Mesendoderm (in vitro differentiated cells): Measurements from ENCODE around the gene DNMT3B.

Experiments used
- DNase-seq: peaks from one replicate; pipeline ENCODE4 v3.0.0; 2013
- H2AK5ac ChIP-seq: 2 replicates; pipeline ENCODE4 v1.6.1; 2013; ENCODE audit warnings: low read length, inconsistent platforms
- H2BK120ac ChIP-seq: 2 replicates; pipeline ENCODE4 v1.6.1; 2013; ENCODE audit warnings: low read depth, mild to moderate bottlenecking, low read length, moderate library complexity, mixed read lengths
- H2BK15ac ChIP-seq: replicated peaks from 2 replicates; pipeline ENCODE4 v1.6.1; 2013; ENCODE audit warnings: low read depth, mild to moderate bottlenecking, moderate library complexity
- H2BK5ac ChIP-seq: 2 replicates; pipeline ENCODE4 v1.6.1; 2013; ENCODE audit warnings: low read length, inconsistent platforms
- H3K18ac ChIP-seq: 2 replicates; pipeline ENCODE4 v1.6.1; 2013; ENCODE audit warnings: mild to moderate bottlenecking, low read length, mixed read lengths
- H3K23ac ChIP-seq: one replicate; pipeline ENCODE4 v1.6.1; 2013; ENCODE audit warnings: low read length
- H3K27ac ChIP-seq: 2 replicates; pipeline ENCODE4 v1.5.1; 2013; ENCODE audit warnings: low read depth, mild to moderate bottlenecking, inconsistent platforms, low read length, moderate library complexity
- H3K27me3 ChIP-seq: 2 replicates; pipeline ENCODE4 v1.6.1; 2013; ENCODE audit warnings: low read length, control low read depth, mild to moderate bottlenecking, inconsistent platforms; ENCODE audit not compliant: insufficient read depth, poor library complexity
- H3K36me3 ChIP-seq: 2 replicates; pipeline ENCODE4 v1.6.1; 2013; ENCODE audit warnings: low read length, inconsistent platforms; ENCODE audit not compliant: control insufficient read depth, insufficient read depth
- H3K4ac ChIP-seq: one replicate; pipeline ENCODE4 v1.6.1; 2013; ENCODE audit warnings: low read depth, mild to moderate bottlenecking, low read length, moderate library complexity
- H3K4me1 ChIP-seq: 2 replicates; pipeline ENCODE4 v1.6.1; 2013; ENCODE audit warnings: low read depth, low read length, inconsistent platforms; ENCODE audit not compliant: control insufficient read depth
- H3K4me2 ChIP-seq: 2 replicates; pipeline ENCODE4 v1.6.1; 2013; ENCODE audit warnings: low read length
- H3K4me3 ChIP-seq: 2 replicates; pipeline ENCODE4 v1.5.1; 2013; ENCODE audit warnings: mild to moderate bottlenecking, low read length
- H3K56ac ChIP-seq: one replicate; pipeline ENCODE4 v1.6.1; 2013; ENCODE audit warnings: low read length
- H3K79me1 ChIP-seq: 2 replicates; pipeline ENCODE4 v1.6.1; 2013; ENCODE audit warnings: low read length, inconsistent platforms
- H3K79me2 ChIP-seq: 2 replicates; pipeline ENCODE4 v1.6.1; 2013; ENCODE audit warnings: mild to moderate bottlenecking, low read length; ENCODE audit not compliant: control insufficient read depth, insufficient read depth
- H3K9ac ChIP-seq: 2 replicates; pipeline ENCODE4 v1.6.1; 2013; ENCODE audit warnings: low read length, inconsistent platforms
- H4K5ac ChIP-seq: one replicate; pipeline ENCODE4 v1.6.1; 2013; ENCODE audit warnings: low read length
- H4K8ac ChIP-seq: one replicate; pipeline ENCODE4 v1.6.1; 2013; ENCODE audit warnings: low read depth, mild to moderate bottlenecking, control low read depth, low read length, moderate library complexity
- WGBS: extraction: QIAGEN DNeasy Blood & Tissue Kit; methylation state at CpG from one replicate; pipeline ENCODE4 v1.1.7; 2013; ENCODE audit warnings: low lambda C conversion rate, missing lambda C conversion rate; ENCODE audit not compliant: insufficient coverage; ENCODE audit errors: extremely low coverage; 5-methylcytosine and 5-hydroxymethylcytosine counted together

DNMT3B gene

DNA sequence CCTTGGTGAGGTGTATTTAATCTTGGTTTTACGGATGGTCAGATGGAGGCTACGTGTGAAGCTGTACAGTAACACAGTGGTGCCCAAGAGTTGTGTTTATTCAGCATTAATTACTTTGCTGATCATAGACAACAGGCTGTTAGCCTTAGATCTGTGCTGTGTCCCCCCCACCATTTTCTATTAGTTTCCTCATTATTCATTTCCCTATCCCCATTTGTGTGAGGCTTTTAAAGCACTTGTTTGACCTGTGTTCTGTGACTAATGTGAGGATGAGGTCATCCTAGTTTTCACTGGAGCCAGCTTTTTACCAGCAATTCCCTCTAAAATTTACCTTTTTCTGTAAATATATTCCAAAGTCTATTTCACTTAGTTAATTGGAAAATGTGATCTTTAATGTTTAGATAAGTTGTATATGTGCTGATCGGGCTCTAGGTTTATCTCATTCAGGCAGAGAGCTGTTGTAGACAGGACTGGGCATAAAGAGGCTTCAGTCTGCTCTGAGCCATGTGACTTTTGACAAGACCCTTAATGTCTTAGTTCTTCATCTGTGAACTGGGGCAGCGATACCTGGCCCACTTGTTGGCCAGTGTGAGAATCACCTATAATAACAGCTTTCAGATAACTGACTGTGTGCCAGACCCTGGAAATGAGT lies 66.0 kb downstream of the DNMT3B start:
- Histone ChIP-seq H3K4ac (no peak overlapping the region), H3K4me1 (no peaks in the 10 kb centered on the region), H3K18ac (no peak overlapping the region), H3K9ac (no peak overlapping the region), H3K4me2 (no peak overlapping the region), H2BK5ac (no peak overlapping the region), H2BK15ac (no peak overlapping the region), H2AK5ac (no peak overlapping the region), H3K56ac (no peak overlapping the region), H3K27ac (no peak overlapping the region), H3K27me3 (no peaks in the 10 kb centered on the region), H3K36me3 (peaks cover 11% of the 10 kb centered on the region), H3K79me1 (peaks cover 23% of the 10 kb centered on the region), H4K8ac (no peak overlapping the region), H4K5ac (no peak overlapping the region), H3K79me2 (peaks cover 60% of the 10 kb centered on the region), H3K23ac (no peak overlapping the region), H3K4me3 (no peak overlapping the region), H2BK120ac (no peak overlapping the region)
- no peak for DNase-seq
- no CpG with 5 or more reads among the region's 4 CpGs for WGBS

DNA sequence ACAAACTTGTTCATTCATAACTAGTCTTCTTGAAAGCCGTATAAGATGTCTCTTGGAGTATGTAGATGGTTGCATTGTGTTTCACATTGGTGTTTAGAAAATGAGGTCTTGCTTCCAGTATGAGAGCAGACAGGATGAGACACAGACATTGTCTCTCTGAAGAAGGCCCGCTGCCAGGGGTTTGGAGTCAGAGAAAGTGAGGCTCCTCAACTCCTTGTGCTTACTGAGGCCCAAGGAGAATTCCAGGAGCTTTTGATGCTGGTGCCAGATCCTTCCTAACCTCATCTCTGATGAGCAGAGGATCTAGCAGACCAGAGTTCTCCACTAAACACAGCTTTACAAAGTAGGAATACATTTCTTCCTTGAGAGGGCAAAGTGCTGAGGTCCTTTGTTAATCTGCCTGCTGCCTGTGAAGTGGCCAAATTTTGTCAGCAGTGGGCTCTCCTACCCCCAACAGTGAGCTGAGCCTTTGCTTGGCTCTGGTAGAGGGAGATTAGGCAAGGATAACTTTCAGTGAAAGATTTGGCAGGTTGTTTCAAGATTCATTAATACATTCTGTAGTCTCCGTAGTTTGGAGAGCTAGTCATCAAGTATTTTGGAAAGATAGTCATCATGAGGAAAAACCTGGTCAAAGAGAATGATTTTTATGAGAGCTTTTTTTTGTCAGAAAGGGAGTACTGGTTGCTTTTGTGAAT lies 67.3 kb downstream of the DNMT3B start:
- no peak overlapping the region for H3K18ac ChIP-seq
- H2BK5ac ChIP-seq, result no peak overlapping the region
- peaks cover 49% of the 10 kb centered on the region for H3K79me2 ChIP-seq
- no peak overlapping the region for H3K4me3 ChIP-seq
- H3K27ac ChIP-seq, result no peak overlapping the region
- WGBS, result no CpG with 5 or more reads among the region's 3 CpGs
- H4K5ac ChIP-seq, result no peak overlapping the region
- no peak overlapping the region for H3K56ac ChIP-seq
- H2BK120ac ChIP-seq, result no peak overlapping the region
- no peak for DNase-seq
- H3K4me1 ChIP-seq, result no peaks in the 10 kb centered on the region
- no peaks in the 10 kb centered on the region for H3K27me3 ChIP-seq
- H2BK15ac ChIP-seq, result no peak overlapping the region
- no peak overlapping the region for H3K4ac ChIP-seq
- no peak overlapping the region for H3K9ac ChIP-seq
- no peak overlapping the region for H4K8ac ChIP-seq
- peaks cover 12% of the 10 kb centered on the region for H3K36me3 ChIP-seq
- no peak overlapping the region for H2AK5ac ChIP-seq
- H3K23ac ChIP-seq, result no peak overlapping the region
- H3K79me1 ChIP-seq, result peaks cover 19% of the 10 kb centered on the region
- H3K4me2 ChIP-seq, result no peak overlapping the region

GRCh38 chr20:32830437-32830836 lies 68.3 kb downstream of the DNMT3B start:
- H3K79me1 ChIP-seq, result peaks cover 20% of the 10 kb centered on the region
- H3K36me3 ChIP-seq, result peaks cover 12% of the 10 kb centered on the region

GRCh38 chr20:32831982-32832381 lies 69.8 kb downstream of the DNMT3B start:
- no peak overlapping the region for H3K9ac ChIP-seq
- H3K18ac ChIP-seq, result no peak overlapping the region
- no peak overlapping the region for H4K5ac ChIP-seq
- no peak overlapping the region for H4K8ac ChIP-seq
- no peak overlapping the region for H2BK5ac ChIP-seq
- no peak overlapping the region for H2BK15ac ChIP-seq
- no peaks in the 10 kb centered on the region for H3K27me3 ChIP-seq
- H3K4me3 ChIP-seq, result no peak overlapping the region
- no peak overlapping the region for H3K23ac ChIP-seq
- peaks cover 7% of the 10 kb centered on the region for H3K36me3 ChIP-seq
- H3K79me2 ChIP-seq, result peaks cover 36% of the 10 kb centered on the region
- H3K79me1 ChIP-seq, result peaks cover 20% of the 10 kb centered on the region
- no peak overlapping the region for H2AK5ac ChIP-seq
- H3K56ac ChIP-seq, result no peak overlapping the region
- no peak for DNase-seq
- H3K4ac ChIP-seq, result no peak overlapping the region
- H2BK120ac ChIP-seq, result no peak overlapping the region
- no peak overlapping the region for H3K27ac ChIP-seq
- no CpG with 5 or more reads among the region's 5 CpGs for WGBS
- no peak overlapping the region for H3K4me2 ChIP-seq
- H3K4me1 ChIP-seq, result no peaks in the 10 kb centered on the region

More at GRCh38 chr20:32830437-32830836, 68.3 kb downstream of the DNMT3B start:
- H3K79me2 ChIP-seq, result peaks cover 40% of the 10 kb centered on the region
- no CpG with 5 or more reads among the region's 3 CpGs for WGBS
- H3K9ac ChIP-seq, result no peak overlapping the region
- no peak overlapping the region for H2BK15ac ChIP-seq
- no peak overlapping the region for H2BK5ac ChIP-seq
- no peak overlapping the region for H3K4ac ChIP-seq
- no peaks in the 10 kb centered on the region for H3K27me3 ChIP-seq
- H3K27ac ChIP-seq, result no peak overlapping the region
- H2AK5ac ChIP-seq, result no peak overlapping the region
- H3K56ac ChIP-seq, result no peak overlapping the region
- no peak overlapping the region for H4K5ac ChIP-seq
- H3K4me2 ChIP-seq, result no peak overlapping the region
- no peaks in the 10 kb centered on the region for H3K4me1 ChIP-seq
- no peak overlapping the region for H4K8ac ChIP-seq
- H2BK120ac ChIP-seq, result no peak overlapping the region
- no peak for DNase-seq
- no peak overlapping the region for H3K18ac ChIP-seq
- no peak overlapping the region for H3K23ac ChIP-seq
- no peak overlapping the region for H3K4me3 ChIP-seq

DNA sequence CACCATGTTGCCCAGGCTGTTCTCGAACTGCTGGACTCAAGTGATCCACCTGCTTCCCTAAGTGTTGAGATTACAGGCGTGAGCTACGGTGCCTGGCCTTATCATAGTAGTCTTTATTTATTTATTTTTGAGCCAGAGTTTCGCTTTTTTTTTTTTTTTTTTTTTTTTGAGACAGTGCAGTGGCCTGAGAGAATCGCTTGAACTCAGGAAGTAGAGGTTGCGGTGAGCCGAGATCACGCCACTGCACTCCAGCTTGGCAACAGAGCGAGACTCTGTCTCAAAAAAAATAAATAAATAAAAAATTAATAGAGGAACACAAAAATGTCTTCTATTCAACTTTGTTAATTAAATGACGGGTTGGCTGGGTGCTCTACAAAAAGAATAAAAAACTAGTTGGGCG lies 70.5 kb downstream of the DNMT3B start:
- Histone ChIP-seq H3K36me3 (peaks cover 9% of the 10 kb centered on the region), H3K27me3 (no peaks in the 10 kb centered on the region), H3K79me2 (peaks cover 36% of the 10 kb centered on the region), H3K9ac (no peak overlapping the region), H3K23ac (no peak overlapping the region), H2BK15ac (no peak overlapping the region), H2AK5ac (no peak overlapping the region), H2BK5ac (no peak overlapping the region), H3K4me3 (no peak overlapping the region), H3K18ac (no peak overlapping the region), H3K4me1 (no peaks in the 10 kb centered on the region), H3K27ac (no peak overlapping the region), H3K4ac (no peak overlapping the region), H3K79me1 (peaks cover 23% of the 10 kb centered on the region), H3K56ac (no peak overlapping the region), H3K4me2 (no peak overlapping the region), H2BK120ac (no peak overlapping the region), H4K5ac (no peak overlapping the region), H4K8ac (no peak overlapping the region)
- DNase-seq, result no peak
- no CpG with 5 or more reads among the region's 11 CpGs for WGBS

GRCh38 chr20:32834972-32835371 lies 72.8 kb downstream of the DNMT3B start:
- peaks cover 21% of the 10 kb centered on the region for H3K36me3 ChIP-seq
- no peak overlapping the region for H2BK5ac ChIP-seq
- no peak overlapping the region for H3K4ac ChIP-seq
- no peak overlapping the region for H4K5ac ChIP-seq
- H2BK120ac ChIP-seq, result no peak overlapping the region
- DNase-seq, result no peak
- H3K9ac ChIP-seq, result no peak overlapping the region
- no peak overlapping the region for H3K4me3 ChIP-seq
- no peak overlapping the region for H3K4me2 ChIP-seq
- no peak overlapping the region for H4K8ac ChIP-seq
- H3K56ac ChIP-seq, result no peak overlapping the region
- H3K27ac ChIP-seq, result no peak overlapping the region
- H3K27me3 ChIP-seq, result no peaks in the 10 kb centered on the region
- H3K18ac ChIP-seq, result no peak overlapping the region
- H3K79me1 ChIP-seq, result peaks cover 16% of the 10 kb centered on the region
- H3K23ac ChIP-seq, result no peak overlapping the region
- H3K79me2 ChIP-seq, result peaks cover 23% of the 10 kb centered on the region
- H3K4me1 ChIP-seq, result no peaks in the 10 kb centered on the region
- H2BK15ac ChIP-seq, result no peak overlapping the region
- H2AK5ac ChIP-seq, result no peak overlapping the region
